SK-N-SH treated with all-trans-retinoic acid at 6 μM for 48 hours (cell line): ENCODE data around the gene CRB3.
A peak's percentile ranks its signal among the peaks of the same experiment; 100 is the strongest.

ENCODE experiments used
- ATAC-seq: fragments of 200-7000 bp; cut with Tn5 transposase; 3 replicates; pipeline ENCODE4 v1.9.1; 2020; ENCODE audit warnings: mild to moderate bottlenecking, moderate library complexity
- ARNTL ChIP-seq: fragments of 450-650 bp; formaldehyde crosslinking; IDR thresholded peaks from 2 replicates; pipeline ENCODE4 v1.5.0; 2020; ENCODE audit warnings: low read depth, mild to moderate bottlenecking, moderate library complexity, borderline replicate concordance
- BACH2 ChIP-seq: fragments of 250-450 bp; sonication (Bioruptor Pico); IDR thresholded peaks from 2 replicates; pipeline ENCODE4 v1.9.0; 2021; ENCODE audit warnings: mild to moderate bottlenecking, borderline replicate concordance
- CSDC2 ChIP-seq: fragments of 250-450 bp; sonication (Bioruptor Pico); IDR thresholded peaks from 2 replicates; pipeline ENCODE4 v1.5.0; 2020; ENCODE audit warnings: mild to moderate bottlenecking, moderate library complexity
- ESRRG ChIP-seq: fragments of 250-450 bp; sonication (Bioruptor Pico); IDR thresholded peaks from 2 replicates; pipeline ENCODE4 v1.6.1; 2021; ENCODE audit warnings: mild to moderate bottlenecking
- GLIS3 ChIP-seq: fragments of 250-450 bp; sonication (Bioruptor Pico); IDR thresholded peaks from 2 replicates; pipeline ENCODE4 v1.5.0; 2020; ENCODE audit warnings: mild to moderate bottlenecking, moderate library complexity
- ISL1 ChIP-seq: fragments of 250-450 bp; sonication (Bioruptor Pico); IDR thresholded peaks from 2 replicates; pipeline ENCODE4 v2.1.2; 2022; ENCODE audit warnings: mild to moderate bottlenecking, moderate library complexity
- OSR1 ChIP-seq: fragments of 250-450 bp; sonication (Bioruptor Pico); IDR thresholded peaks from 2 replicates; pipeline ENCODE4 v1.8.0; 2022; ENCODE audit warnings: moderate library complexity, mild to moderate bottlenecking, inconsistent platforms
- PATZ1 ChIP-seq: fragments of 250-450 bp; sonication (Bioruptor Pico); IDR thresholded peaks from 2 replicates; pipeline ENCODE4 v1.8.0; 2020; ENCODE audit warnings: mild to moderate bottlenecking, moderate library complexity, borderline replicate concordance
- POU6F1 ChIP-seq: fragments of 250-450 bp; sonication (Bioruptor Pico); IDR thresholded peaks from 2 replicates; pipeline ENCODE4 v1.8.0; 2021; ENCODE audit warnings: low read depth, mild to moderate bottlenecking, moderate library complexity, borderline replicate concordance
- RARB ChIP-seq: fragments of 250-450 bp; sonication (Bioruptor Pico); IDR thresholded peaks from 2 replicates; pipeline ENCODE4 v1.8.0; 2021; ENCODE audit warnings: mild to moderate bottlenecking, moderate library complexity
- SNAI2 ChIP-seq: fragments of 250-450 bp; sonication (Bioruptor Pico); IDR thresholded peaks from 2 replicates; pipeline ENCODE4 v1.5.0; 2020; ENCODE audit warnings: mild to moderate bottlenecking, moderate library complexity
- TCF4 ChIP-seq: fragments of 250-450 bp; sonication (Bioruptor Pico); IDR thresholded peaks from 2 replicates; pipeline ENCODE4 v1.8.0; 2021; ENCODE audit warnings: mild to moderate bottlenecking, moderate library complexity, borderline replicate concordance
- TOX ChIP-seq: fragments of 250-450 bp; sonication (Bioruptor Pico); IDR thresholded peaks from 2 replicates; pipeline ENCODE4 v1.8.0; 2021; ENCODE audit warnings: mild to moderate bottlenecking, moderate library complexity, borderline replicate concordance
- ZC3H10 ChIP-seq: fragments of 250-450 bp; sonication (Bioruptor Pico); IDR thresholded peaks from 2 replicates; pipeline ENCODE4 v1.5.1; 2021; ENCODE audit warnings: mild to moderate bottlenecking, moderate library complexity
- ZFP3 ChIP-seq: fragments of 250-450 bp; sonication (Bioruptor Pico); IDR thresholded peaks from 2 replicates; pipeline ENCODE4 v1.5.0; 2020; ENCODE audit warnings: mild to moderate bottlenecking, moderate library complexity
- ZFP30 ChIP-seq: fragments of 450-650 bp; formaldehyde crosslinking; IDR thresholded peaks from 2 replicates; pipeline ENCODE4 v1.5.0; 2022; ENCODE audit warnings: mild to moderate bottlenecking, moderate library complexity
- ZNF565 ChIP-seq: fragments of 450-650 bp; formaldehyde crosslinking; conservative IDR thresholded peaks from 2 replicates; pipeline ENCODE4 v1.5.0; 2020; ENCODE audit warnings: low read depth, mild to moderate bottlenecking, moderate library complexity
- ZNF70 ChIP-seq: fragments of 450-650 bp; formaldehyde crosslinking; IDR thresholded peaks from 2 replicates; pipeline ENCODE4 v1.5.0; 2020; ENCODE audit warnings: mild to moderate bottlenecking, moderate library complexity
- ZNF8 ChIP-seq: fragments of 450-650 bp; formaldehyde crosslinking; IDR thresholded peaks from 2 replicates; pipeline ENCODE4 v1.5.0; 2020; ENCODE audit warnings: mild to moderate bottlenecking, moderate library complexity
- TF ChIP-seq, protein P1 (sequence below): fragments of 250-450 bp; sonication (Bioruptor Pico); IDR thresholded peaks from 2 replicates; pipeline ENCODE4 v1.5.1; 2020; ENCODE audit warnings: low read depth, mild to moderate bottlenecking, moderate library complexity

The CRB3 gene

GRCh38 chr19:6464070-6464873 is at the start of gene CRB3:
TSS of gene CRB3 (plus strand) at chr19:6464271. CDS start at chr19:6464702, 431 bp downstream.
- no peak for ATAC-seq
- TF ChIP-seq SNAI2 (CRISPR knock-in tag) (no peak), BACH2 (no peak), ZNF565 (no peak), ARNTL (CRISPR knock-in tag) (no peak), ZC3H10 (CRISPR knock-in tag) (no peak), PATZ1 (no peak), OSR1 (CRISPR knock-in tag) (no peak), ZFP30 (no peak)
- TF ChIP-seq, protein P1, sequence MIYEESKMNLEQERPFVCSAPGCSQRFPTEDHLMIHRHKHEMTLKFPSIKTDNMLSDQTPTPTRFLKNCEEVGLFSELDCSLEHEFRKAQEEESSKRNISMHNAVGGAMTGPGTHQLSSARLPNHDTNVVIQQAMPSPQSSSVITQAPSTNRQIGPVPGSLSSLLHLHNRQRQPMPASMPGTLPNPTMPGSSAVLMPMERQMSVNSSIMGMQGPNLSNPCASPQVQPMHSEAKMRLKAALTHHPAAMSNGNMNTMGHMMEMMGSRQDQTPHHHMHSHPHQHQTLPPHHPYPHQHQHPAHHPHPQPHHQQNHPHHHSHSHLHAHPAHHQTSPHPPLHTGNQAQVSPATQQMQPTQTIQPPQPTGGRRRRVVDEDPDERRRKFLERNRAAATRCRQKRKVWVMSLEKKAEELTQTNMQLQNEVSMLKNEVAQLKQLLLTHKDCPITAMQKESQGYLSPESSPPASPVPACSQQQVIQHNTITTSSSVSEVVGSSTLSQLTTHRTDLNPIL (CRISPR knock-in tag): no peak
- TF ChIP-seq, all 23 proteins: peak for 0

GRCh38 chr19:6414793-6415590 is 49.1 kb upstream of the CRB3 start:
- ATAC-seq: no peak
- TF ChIP-seq ZNF565: no peak
- TF ChIP-seq CSDC2 (CRISPR knock-in tag): no peak
- TF ChIP-seq ZC3H10 (CRISPR knock-in tag): no peak
- no peak for TF ChIP-seq ZNF8
- no peak for TF ChIP-seq TCF4

DNA sequence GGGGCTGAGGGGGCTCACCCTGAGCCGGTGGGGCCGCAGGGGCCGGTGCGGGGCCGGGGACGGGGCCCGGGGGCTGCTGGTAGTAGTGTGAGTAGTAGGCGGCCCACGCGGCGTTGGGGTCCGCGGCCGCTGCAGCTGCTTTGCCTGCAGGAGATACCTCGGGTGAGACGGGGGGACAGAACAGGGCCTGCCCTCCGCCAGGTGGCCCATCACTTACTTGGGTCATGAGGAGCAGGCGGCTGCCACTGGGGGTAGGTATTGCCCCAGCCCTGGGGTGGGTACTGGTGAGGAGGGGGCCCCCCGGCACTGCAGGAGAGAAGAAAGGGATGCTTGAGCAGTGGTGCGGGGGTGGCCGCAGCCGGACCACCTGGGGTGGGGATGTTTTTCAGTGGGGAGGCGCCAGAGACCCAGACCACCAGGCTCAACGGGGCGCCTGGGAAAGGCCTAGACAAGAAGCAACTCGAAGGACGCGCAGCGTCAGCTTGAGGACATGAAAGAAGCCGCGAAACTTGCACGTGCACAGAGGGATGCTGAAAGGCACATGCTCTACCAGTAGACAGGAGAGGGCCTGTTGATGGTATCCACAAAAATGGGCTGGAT is 48.4 kb upstream of the CRB3 start:
- TF ChIP-seq SNAI2 (CRISPR knock-in tag) (no peak), CSDC2 (CRISPR knock-in tag) (no peak), ARNTL (CRISPR knock-in tag) (no peak), TCF4 (no peak), ZNF70 (no peak), ZNF565 (no peak), TOX (CRISPR knock-in tag) (no peak), ISL1 (CRISPR knock-in tag) (no peak), ESRRG (CRISPR knock-in tag) (no peak), ZFP30 (no peak), ZNF8 (no peak), BACH2 (no peak)
- ATAC-seq: no peak

DNA sequence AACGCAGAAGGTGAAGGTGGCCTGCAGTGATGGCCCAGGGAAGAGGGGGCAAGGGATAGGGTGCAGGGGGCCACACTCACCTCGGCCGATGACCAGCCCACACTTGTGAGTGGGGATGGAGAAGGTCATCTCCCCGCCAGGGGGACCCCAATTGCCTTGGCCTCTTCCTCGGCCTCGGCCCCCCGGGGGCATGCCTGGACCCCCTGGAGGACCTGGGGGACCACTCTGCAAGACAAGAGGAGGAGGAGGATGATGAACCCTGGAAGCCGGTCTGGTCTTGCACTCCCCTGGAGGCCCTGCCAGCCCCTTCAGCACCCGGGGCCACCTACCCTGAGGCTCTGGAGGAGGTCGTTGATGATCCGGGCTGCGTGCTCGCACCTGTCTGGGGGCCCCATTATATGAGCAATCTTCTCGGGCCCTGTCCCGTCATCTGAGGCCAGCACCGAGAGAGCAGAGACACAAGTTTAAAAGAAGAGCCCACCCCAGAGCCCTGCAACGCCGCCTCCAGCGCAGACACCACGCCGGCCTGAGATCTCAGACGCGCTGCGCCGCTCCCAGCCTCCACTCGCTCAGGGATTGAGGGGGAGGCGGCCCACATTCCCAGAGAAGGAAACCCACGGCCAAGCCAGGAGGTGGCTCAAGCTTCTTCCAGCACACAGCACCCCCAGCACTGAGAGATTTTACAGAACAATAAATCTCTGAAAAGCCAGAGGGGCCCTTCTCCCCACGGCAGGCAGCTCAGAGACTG is 47.2 kb upstream of the CRB3 start:
- TF ChIP-seq ZFP3 (CRISPR knock-in tag) (no peak), BACH2 (no peak), RARB (CRISPR knock-in tag) (no peak), ZNF8 (no peak)
- TF ChIP-seq, protein P1 (CRISPR knock-in tag): no peak

DNA sequence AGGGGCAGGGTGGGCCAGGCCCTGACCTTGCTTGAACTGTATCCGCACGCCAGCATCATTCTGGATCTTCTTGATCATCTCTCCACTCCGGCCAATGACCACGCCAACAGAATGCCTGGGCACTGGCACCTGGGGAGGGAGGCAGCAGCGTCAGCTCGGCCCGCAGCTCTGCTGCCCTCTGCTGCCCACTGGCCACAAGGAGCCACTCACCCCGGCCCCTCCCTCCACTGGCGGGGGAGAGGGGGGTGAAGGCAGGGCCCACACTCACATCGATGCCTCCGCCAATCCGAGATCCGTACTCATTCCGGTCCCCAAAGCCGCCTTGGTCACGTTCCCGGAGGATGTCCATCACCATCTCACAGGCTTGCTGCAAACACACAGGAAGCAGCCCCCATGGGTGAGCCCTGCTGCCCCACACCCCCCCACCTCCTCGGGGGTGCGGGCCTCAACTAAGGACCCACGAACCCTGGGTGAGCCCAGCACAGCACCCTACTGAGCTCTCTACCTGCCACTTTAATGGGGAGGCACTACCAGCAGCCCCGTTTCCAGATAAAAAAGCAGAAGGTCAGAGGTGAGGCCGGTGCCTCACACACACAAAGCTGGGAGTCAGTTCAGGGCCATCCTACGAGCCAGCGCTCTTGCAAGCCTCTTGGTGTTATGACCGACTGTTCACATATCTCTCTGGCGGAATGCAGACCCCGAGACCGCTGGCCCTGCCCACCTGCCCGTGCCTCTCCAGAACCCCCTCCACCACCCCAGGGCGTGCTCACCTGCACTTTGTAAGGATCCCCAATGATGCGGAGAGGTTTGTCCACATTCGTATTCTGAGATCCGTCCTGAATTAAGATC is 46.1 kb upstream of the CRB3 start:
- ATAC-seq: peak; percentile 79
- TF ChIP-seq ZNF8 (no peak), BACH2 (no peak), POU6F1 (CRISPR knock-in tag) (no peak), GLIS3 (no peak), ZFP30 (no peak), ESRRG (CRISPR knock-in tag) (no peak), ZNF565 (no peak), ZC3H10 (CRISPR knock-in tag) (no peak), SNAI2 (CRISPR knock-in tag) (no peak), ZFP3 (CRISPR knock-in tag) (no peak)
- TF ChIP-seq, protein P1 (CRISPR knock-in tag): no peak

More for the DNA sequence above, 47.2 kb upstream of the CRB3 start:
- ATAC-seq: no peak
